H1 (cell line): ENCODE measurements around the gene MUC5AC. TPM values are rescaled to one million over a fixed set of nuclear protein-coding genes. Genes with fewer than 3 reads are reported as not detected.

ENCODE experiments used
- BACH1 ChIP-seq: IDR thresholded peaks from 2 replicates; pipeline ENCODE4 v1.6.1; 2012; ENCODE audit warnings: low read length, improper control_type of control experiment
- CBX5 ChIP-seq: fragments of 300-800, 300-1000 bp; sonication (generic); IDR thresholded peaks from 2 replicates; pipeline ENCODE4 v1.7.1; 2016; ENCODE audit warnings: antibody characterized with exemption, low read length, low read depth
- KDM1A ChIP-seq: fragments of 200-600, 300-600 bp; sonication (generic); IDR thresholded peaks from 2 replicates; pipeline ENCODE4 v1.7.1; 2016; ENCODE audit warnings: mild to moderate bottlenecking, low read length, borderline replicate concordance
- RXRA ChIP-seq: IDR thresholded peaks from 2 replicates; pipeline ENCODE4 v1.6.1; 2011; ENCODE audit warnings: low read depth, mild to moderate bottlenecking, low read length, moderate library complexity; ENCODE audit not compliant: insufficient read depth
- polyA plus RNA-seq, 7 experiments: library from polyadenylated mRNA; depleted of rRNA in 3 of 7; stranded (reverse) in 5 of 7; unstranded in 2 of 7; fragments of >200 nt in 5 of 7; fragments of 200-250 nt in 2 of 7; gene quantifications; 1 replicate in 5 of 7; 2 replicates in 1 of 7; 4 replicates in 1 of 7; pipeline versions ENCODE4 v1.2.1 to v1.2.3, GENCODE V29; 2011 to 2013; ENCODE audit warnings: missing spikeins in 2 of 7, mixed read lengths in 2 of 7
- total RNA-seq: library from RNA; stranded (reverse); fragmentation: NEBNext Ultra II Directional; extraction: Animal tissue kit (Norgen Biotek cat#: 25700); gene quantifications from 2 replicates; pipeline ENCODE4 v1.2.1, GENCODE V29; 2021

The MUC5AC gene
- total and polyA plus RNA-seq, 2 of the 8 experiments (the other 6 are each of a cell fraction or from before 2014, with no cell fraction given): not detected

DNA sequence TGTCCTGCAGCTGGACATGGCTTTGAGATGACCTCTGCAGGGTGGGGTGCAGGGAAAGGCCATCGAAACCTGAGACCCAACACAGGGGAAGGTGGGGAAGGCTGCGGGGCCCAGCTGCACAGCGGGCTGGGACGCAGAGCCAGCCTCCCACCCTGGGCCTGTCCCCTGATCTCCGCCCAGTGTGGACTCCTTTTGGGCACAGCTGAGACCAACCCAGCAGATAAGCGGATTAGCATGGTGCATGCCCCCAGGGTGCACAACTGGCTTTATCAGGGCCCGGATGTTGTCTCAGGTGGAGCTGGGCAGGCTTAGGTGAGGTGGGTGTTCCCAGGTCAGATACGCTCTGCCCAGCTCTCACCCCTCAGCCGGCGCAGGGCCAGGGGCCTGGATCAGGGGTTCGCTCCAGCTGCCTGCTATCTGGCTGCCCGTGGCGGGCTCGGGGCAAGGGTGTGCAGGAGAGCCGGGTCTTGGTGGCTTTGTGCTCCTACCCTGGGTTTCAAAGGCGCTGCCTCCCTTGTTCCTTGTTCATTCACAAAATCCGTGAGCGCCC is 28.1 kb upstream of the MUC5AC start (continued):
- TF ChIP-seq BACH1 (no peak), KDM1A (no peak), RXRA (no peak), CBX5 (no peak)
